PC-3 (cell line): Measurements from ENCODE around the gene SYN1. TPM values are rescaled to one million over a fixed set of nuclear protein-coding genes. Genes with fewer than 3 reads are reported as not detected.

Experiments used
- ATAC-seq: fragments of 200-7000 bp; cut with Tn5 transposase; 2 replicates; pipeline ENCODE4 v1.9.1; 2020; ENCODE audit warnings: mild to moderate bottlenecking, moderate library complexity
- BruUV-seq: library from RNA; stranded (reverse); fragments of 400-500 nt; replicated peaks from 2 replicates; lab custom pipeline; 2021; lab: Mats Ljungman, UMichigan
- CTCF ChIA-PET: fragments of 300-600 bp; sonication (Branson Sonifier 250); formaldehyde crosslinking; loops from one replicate; lab custom pipeline; 2022; ENCODE audit warnings: antibody characterized with exemption; lab: Charles Lee
- POLR2A ChIA-PET: fragments of 300-600 bp; sonication (Branson Sonifier 250); formaldehyde crosslinking; loops from one replicate; lab custom pipeline; 2022; ENCODE audit warnings: antibody characterized with exemption; ENCODE audit not compliant: unreplicated experiment; lab: Charles Lee
- DNase-seq: peaks from one replicate; pipeline ENCODE4 v3.0.0-alpha.2; 2015
- H2AFZ ChIP-seq: fragments of 300-600 bp; sonication (generic); 2 replicates; pipeline ENCODE4 v1.6.0; 2016; ENCODE audit warnings: antibody characterized with exemption, low read length
- H3F3A ChIP-seq: fragments of 300-600 bp; sonication (generic); one replicate; pipeline ENCODE4 v1.6.0; 2017; ENCODE audit warnings: antibody characterized with exemption, low read length, control low read depth, mild to moderate bottlenecking; ENCODE audit not compliant: unreplicated experiment
- H3K27ac ChIP-seq: fragments of 300-600 bp; sonication (generic); 2 replicates; pipeline ENCODE4 v1.5.1; 2016; ENCODE audit warnings: mild to moderate bottlenecking, low read length
- H3K27me3 ChIP-seq: fragments of 300-600 bp; sonication (generic); 2 replicates; pipeline ENCODE4 v1.6.1; 2016; ENCODE audit warnings: low read length, mixed read lengths
- H3K36me3 ChIP-seq: fragments of 300-600 bp; sonication (generic); 2 replicates; pipeline ENCODE4 v1.6.1; 2016; ENCODE audit warnings: low read depth, mixed run types, low read length, mixed read lengths
- H3K4me1 ChIP-seq: fragments of 300-600 bp; sonication (generic); 2 replicates; pipeline ENCODE4 v1.5.1; 2016; ENCODE audit warnings: low read length; ENCODE audit not compliant: insufficient read depth
- H3K4me2 ChIP-seq: fragments of 300-600 bp; sonication (generic); 2 replicates; pipeline ENCODE4 v1.6.0; 2016; ENCODE audit warnings: low read length
- H3K4me3 ChIP-seq: fragments of 300-600 bp; sonication (generic); 2 replicates; pipeline ENCODE4 v1.5.1; 2016; ENCODE audit warnings: mild to moderate bottlenecking, low read length, mixed read lengths
- H3K79me2 ChIP-seq: fragments of 300-600 bp; sonication (generic); 2 replicates; pipeline ENCODE4 v1.6.1; 2017; ENCODE audit warnings: low read length, mixed read lengths
- H3K9ac ChIP-seq: fragments of 300-600 bp; sonication (generic); 2 replicates; pipeline ENCODE4 v1.6.0; 2016; ENCODE audit warnings: mild to moderate bottlenecking, low read length
- H3K9me2 ChIP-seq: fragments of 300-600 bp; sonication (generic); replicated peaks from 2 replicates; pipeline ENCODE4 v1.6.1; 2016; ENCODE audit warnings: mixed run types, low read length, mixed read lengths
- H3K9me3 ChIP-seq: fragments of 300-600 bp; sonication (generic); 2 replicates; pipeline ENCODE4 v1.6.1; 2016; ENCODE audit warnings: low read length, mixed read lengths
- H4K20me1 ChIP-seq: fragments of 300-600 bp; sonication (generic); 2 replicates; pipeline ENCODE4 v1.6.1; 2016; ENCODE audit warnings: low read length, mixed read lengths
- CTCF ChIP-seq: fragments of 300-600 bp; sonication (generic); conservative IDR thresholded peaks from 2 replicates; pipeline ENCODE4 v1.5.1; 2017; ENCODE audit warnings: antibody characterized with exemption, low read depth, mild to moderate bottlenecking, low read length
- EZH2 ChIP-seq: fragments of 300-600 bp; sonication (generic); IDR thresholded peaks from one replicate; pipeline ENCODE4 v1.6.1; 2017; ENCODE audit warnings: antibody characterized with exemption, mild to moderate bottlenecking, low read length; ENCODE audit not compliant: unreplicated experiment
- EZH2phosphoT487 ChIP-seq: fragments of 300-600 bp; sonication (generic); IDR thresholded peaks from 2 replicates; pipeline ENCODE4 v1.6.1; 2018; ENCODE audit warnings: mild to moderate bottlenecking, antibody characterized with exemption, low read length, borderline replicate concordance
- intact Hi-C: fragments of 100-400 bp; cut with micrococcal nuclease; formaldehyde crosslinking; loops from 2 replicates; pipeline ENCODE4 v1.9.0; 2023
- total RNA-seq: library from RNA; depleted of rRNA; stranded (reverse); fragments of >200 nt; gene quantifications from 2 replicates; pipeline ENCODE4 v1.2.3, GENCODE V29; 2014

The SYN1 gene
- total RNA-seq, 1 experiment from 2014 or later, result not detected

DNA sequence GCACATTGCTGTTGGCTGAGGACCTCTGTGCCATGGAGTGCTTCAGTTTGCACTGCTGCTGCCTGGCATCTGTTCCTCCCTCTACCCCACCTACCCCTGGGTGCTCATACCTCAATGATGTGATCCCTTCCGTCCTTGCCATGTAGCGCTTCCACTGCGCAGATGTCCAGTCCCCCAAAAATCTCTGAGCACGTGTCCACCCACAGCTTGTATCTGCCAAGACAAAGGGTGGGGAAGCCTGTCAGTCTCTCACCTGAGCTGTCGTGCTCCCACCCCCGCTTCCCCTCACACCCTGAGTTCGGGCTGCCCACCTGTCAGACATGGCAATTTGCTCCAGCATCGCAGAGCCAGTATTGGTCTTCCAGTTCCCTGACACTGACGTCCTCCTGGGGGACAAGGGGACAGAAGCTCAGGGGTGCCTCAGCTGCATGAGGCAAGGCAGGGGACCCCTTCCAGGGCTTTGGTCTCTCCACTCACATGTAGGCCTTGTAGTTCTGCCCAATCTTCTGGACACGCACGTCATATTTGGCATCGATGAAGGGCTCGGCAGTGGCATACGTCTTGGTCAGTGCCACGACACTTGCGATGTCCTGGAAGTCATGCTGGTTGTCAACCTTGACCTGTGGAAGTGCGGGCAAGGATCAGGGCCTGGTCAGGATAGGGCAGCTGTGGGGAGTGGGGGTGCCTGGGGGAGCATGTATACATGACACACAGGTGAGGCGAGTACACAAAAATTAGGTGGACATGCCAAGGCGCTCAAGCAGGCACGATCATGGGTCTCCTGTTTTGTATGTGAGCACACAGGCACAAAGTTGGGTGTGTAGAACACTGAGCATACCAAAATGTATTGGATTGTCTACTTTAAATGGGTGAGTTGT, 43.4 kb downstream of the SYN1 start:
- Histone ChIP-seq H2AFZ (no peak overlapping the region), H3K9me3 (no peaks in the 10 kb centered on the region), H4K20me1 (no peaks in the 10 kb centered on the region), H3K4me3 (no peak overlapping the region), H3K4me1 (peaks cover 26% of the 10 kb centered on the region), H3K79me2 (no peaks in the 10 kb centered on the region), H3K9ac (no peak overlapping the region), H3K9me2 (no peaks in the 10 kb centered on the region), H3F3A (no peaks in the 10 kb centered on the region), H3K27ac (no peak overlapping the region), H3K36me3 (no peaks in the 10 kb centered on the region; the same call in 1 of the 2 replicates), H3K4me2 (no peak overlapping the region), H3K27me3 (no peaks in the 10 kb centered on the region)
- no peak for ATAC-seq
- ChIA-PET CTCF (no interaction called here), POLR2A (no interaction called here)
- BruUV-seq, result no TSS peak
- intact Hi-C loops, result no loop called here
- DNase-seq, result no peak
- no peak for TF ChIP-seq EZH2
- no peak for TF ChIP-seq CTCF
- no peak for TF ChIP-seq EZH2phosphoT487

GRCh38 chrX:47574547-47575301, 44.9 kb downstream of the SYN1 start:
- ChIA-PET CTCF (no interaction called here), POLR2A (no interaction called here)
- H3K79me2 ChIP-seq, result no peaks in the 10 kb centered on the region
- H3K4me2 ChIP-seq, result no peak overlapping the region
- H3K36me3 ChIP-seq, result no peaks in the 10 kb centered on the region; the same call in 1 of the 2 replicates
- ATAC-seq, result no peak
- H3K4me1 ChIP-seq, result peaks cover 22% of the 10 kb centered on the region
- H3K9me3 ChIP-seq, result no peaks in the 10 kb centered on the region
- H3K4me3 ChIP-seq, result no peak overlapping the region
- H3F3A ChIP-seq, result no peaks in the 10 kb centered on the region
- intact Hi-C loops, result no loop called here
- no peak for TF ChIP-seq EZH2phosphoT487
- TF ChIP-seq EZH2, result no peak
- TF ChIP-seq CTCF, result no peak
- no peak overlapping the region for H3K27ac ChIP-seq
- no peak for DNase-seq
- no peaks in the 10 kb centered on the region for H3K9me2 ChIP-seq
- H4K20me1 ChIP-seq, result no peaks in the 10 kb centered on the region
- no TSS peak for BruUV-seq
- no peak overlapping the region for H3K9ac ChIP-seq
- H3K27me3 ChIP-seq, result no peaks in the 10 kb centered on the region
- H2AFZ ChIP-seq, result no peak overlapping the region
